ENCODE measurements around the gene PCGF3.

DNA sequence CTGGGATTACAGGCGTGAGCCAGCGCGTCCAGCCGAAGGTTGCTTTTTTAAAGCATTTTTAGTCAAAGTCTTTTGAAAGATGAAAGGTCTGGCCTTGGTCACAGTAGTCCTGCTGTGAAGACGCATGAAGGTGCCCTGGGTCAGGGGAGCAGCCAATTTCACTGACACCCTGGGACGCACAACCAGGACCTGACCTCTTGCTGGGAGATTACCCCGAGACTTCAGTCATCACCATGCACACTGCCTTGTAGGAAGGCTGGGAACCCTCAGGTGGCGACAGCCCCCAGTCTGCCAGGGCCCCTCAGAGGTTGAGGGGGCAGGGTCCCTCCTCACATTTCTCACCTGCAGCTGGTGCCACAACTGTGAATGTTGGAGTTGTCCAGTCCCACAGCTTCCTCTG, 67.1 kb downstream of the PCGF3 start:
- TF ChIP-seq, protein P1, sequence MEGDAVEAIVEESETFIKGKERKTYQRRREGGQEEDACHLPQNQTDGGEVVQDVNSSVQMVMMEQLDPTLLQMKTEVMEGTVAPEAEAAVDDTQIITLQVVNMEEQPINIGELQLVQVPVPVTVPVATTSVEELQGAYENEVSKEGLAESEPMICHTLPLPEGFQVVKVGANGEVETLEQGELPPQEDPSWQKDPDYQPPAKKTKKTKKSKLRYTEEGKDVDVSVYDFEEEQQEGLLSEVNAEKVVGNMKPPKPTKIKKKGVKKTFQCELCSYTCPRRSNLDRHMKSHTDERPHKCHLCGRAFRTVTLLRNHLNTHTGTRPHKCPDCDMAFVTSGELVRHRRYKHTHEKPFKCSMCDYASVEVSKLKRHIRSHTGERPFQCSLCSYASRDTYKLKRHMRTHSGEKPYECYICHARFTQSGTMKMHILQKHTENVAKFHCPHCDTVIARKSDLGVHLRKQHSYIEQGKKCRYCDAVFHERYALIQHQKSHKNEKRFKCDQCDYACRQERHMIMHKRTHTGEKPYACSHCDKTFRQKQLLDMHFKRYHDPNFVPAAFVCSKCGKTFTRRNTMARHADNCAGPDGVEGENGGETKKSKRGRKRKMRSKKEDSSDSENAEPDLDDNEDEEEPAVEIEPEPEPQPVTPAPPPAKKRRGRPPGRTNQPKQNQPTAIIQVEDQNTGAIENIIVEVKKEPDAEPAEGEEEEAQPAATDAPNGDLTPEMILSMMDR (IDR thresholded peaks at IDR 0.05; ENCODE audit: low read depth, low read length) = no peak
- TF ChIP-seq EZH2phosphoT487 (IDR thresholded peaks at IDR 0.05; ENCODE audit: low read depth) = no peak

All from OCI-LY3 (cell line).